Body of pancreas (tissue), 4 donors: ENCODE data around the gene EGFLAM.

Source experiments
- POLR2A ChIP-seq, 3 donors: fragments of 450-650 bp; IDR thresholded peaks; one replicate each; pipeline ENCODE4 v1.6.1; 2016; ENCODE audit warnings: antibody characterized with exemption in 3 of 3, mild to moderate bottlenecking in 2 of 3
- TF ChIP-seq, protein P1 (sequence below), 7 experiments: fragments of 450-650 bp in 4 of 7; fragments of 200-600 bp in 3 of 7; sonication (generic) in 3 of 7; IDR thresholded peaks; one replicate each; pipeline ENCODE4 v1.5.1; 2016 to 2019; ENCODE audit warnings: antibody characterized with exemption in 7 of 7

- no peak for TF ChIP-seq POLR2A (IDR thresholded peaks at IDR 0.05)
- TF ChIP-seq, protein P1, sequence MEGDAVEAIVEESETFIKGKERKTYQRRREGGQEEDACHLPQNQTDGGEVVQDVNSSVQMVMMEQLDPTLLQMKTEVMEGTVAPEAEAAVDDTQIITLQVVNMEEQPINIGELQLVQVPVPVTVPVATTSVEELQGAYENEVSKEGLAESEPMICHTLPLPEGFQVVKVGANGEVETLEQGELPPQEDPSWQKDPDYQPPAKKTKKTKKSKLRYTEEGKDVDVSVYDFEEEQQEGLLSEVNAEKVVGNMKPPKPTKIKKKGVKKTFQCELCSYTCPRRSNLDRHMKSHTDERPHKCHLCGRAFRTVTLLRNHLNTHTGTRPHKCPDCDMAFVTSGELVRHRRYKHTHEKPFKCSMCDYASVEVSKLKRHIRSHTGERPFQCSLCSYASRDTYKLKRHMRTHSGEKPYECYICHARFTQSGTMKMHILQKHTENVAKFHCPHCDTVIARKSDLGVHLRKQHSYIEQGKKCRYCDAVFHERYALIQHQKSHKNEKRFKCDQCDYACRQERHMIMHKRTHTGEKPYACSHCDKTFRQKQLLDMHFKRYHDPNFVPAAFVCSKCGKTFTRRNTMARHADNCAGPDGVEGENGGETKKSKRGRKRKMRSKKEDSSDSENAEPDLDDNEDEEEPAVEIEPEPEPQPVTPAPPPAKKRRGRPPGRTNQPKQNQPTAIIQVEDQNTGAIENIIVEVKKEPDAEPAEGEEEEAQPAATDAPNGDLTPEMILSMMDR (IDR thresholded peaks at IDR 0.05), result no peak
Measured at GRCh38 chr5:38362713-38363112, 104.4 kb downstream of the EGFLAM start.
